MM.1S (cell line): ENCODE measurements around the gene XPR1.

Source experiments
- EZH2 ChIP-seq: fragments of 300-600 bp; sonication (generic); optimal IDR thresholded peaks from 2 replicates; pipeline ENCODE3; 2017; ENCODE audit warnings: low read depth, mild to moderate bottlenecking, antibody characterized with exemption, low read length, mixed read lengths
- EZH2phosphoT487 ChIP-seq: fragments of 300-600 bp; sonication (generic); IDR thresholded peaks from 2 replicates; pipeline ENCODE4 v1.6.1; 2018; ENCODE audit warnings: antibody characterized with exemption, low read length
- TF ChIP-seq, protein P1 (sequence below): fragments of 300-600 bp; sonication (generic); IDR thresholded peaks from 2 replicates; pipeline ENCODE4 v1.5.1; 2016; ENCODE audit warnings: antibody characterized with exemption, low read length, mixed read lengths

DNA sequence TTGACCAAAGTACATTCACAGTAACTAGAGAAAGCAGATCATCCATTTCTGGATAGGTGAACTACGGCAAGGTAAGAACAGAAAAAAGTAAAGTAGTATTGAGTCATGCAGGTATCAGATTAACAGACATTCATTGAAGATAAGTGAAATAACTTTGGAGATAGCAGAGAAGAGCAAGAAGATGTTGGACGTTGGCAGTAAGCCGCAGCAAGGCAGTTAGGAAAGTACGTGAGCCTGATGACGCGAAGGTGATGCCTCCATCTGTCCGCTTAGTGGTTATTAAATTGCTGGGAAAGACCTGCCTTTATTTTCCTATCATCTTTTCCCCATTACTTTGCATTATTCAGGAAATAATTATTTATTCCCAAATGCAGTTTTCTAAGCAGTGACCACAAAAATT, 256.0 kb downstream of the XPR1 start:
- TF ChIP-seq, protein P1, sequence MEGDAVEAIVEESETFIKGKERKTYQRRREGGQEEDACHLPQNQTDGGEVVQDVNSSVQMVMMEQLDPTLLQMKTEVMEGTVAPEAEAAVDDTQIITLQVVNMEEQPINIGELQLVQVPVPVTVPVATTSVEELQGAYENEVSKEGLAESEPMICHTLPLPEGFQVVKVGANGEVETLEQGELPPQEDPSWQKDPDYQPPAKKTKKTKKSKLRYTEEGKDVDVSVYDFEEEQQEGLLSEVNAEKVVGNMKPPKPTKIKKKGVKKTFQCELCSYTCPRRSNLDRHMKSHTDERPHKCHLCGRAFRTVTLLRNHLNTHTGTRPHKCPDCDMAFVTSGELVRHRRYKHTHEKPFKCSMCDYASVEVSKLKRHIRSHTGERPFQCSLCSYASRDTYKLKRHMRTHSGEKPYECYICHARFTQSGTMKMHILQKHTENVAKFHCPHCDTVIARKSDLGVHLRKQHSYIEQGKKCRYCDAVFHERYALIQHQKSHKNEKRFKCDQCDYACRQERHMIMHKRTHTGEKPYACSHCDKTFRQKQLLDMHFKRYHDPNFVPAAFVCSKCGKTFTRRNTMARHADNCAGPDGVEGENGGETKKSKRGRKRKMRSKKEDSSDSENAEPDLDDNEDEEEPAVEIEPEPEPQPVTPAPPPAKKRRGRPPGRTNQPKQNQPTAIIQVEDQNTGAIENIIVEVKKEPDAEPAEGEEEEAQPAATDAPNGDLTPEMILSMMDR = no peak
- TF ChIP-seq EZH2phosphoT487 (no peak), EZH2 (no peak)
